Large intestine (tissue), 3 donors: ENCODE measurements around the gene MAS1L. TPM values are rescaled to one million over a fixed set of nuclear protein-coding genes. Genes with fewer than 3 reads are reported as not detected.

Source experiments
- DNase-seq, 2 donors: peaks; one replicate each; pipeline versions ENCODE4 v3.0.0 to v3.0.0-alpha.2; 2013
- H3K27ac ChIP-seq: one replicate; pipeline ENCODE4 v1.5.1; 2013; ENCODE audit warnings: low read length
- H3K27me3 ChIP-seq: 2 replicates; pipeline ENCODE4 v1.6.1; 2013; ENCODE audit warnings: low read length; ENCODE audit not compliant: control insufficient read depth, insufficient read depth
- H3K36me3 ChIP-seq: 2 replicates; pipeline ENCODE4 v1.6.1; 2013; ENCODE audit warnings: low read length; ENCODE audit not compliant: control insufficient read depth, insufficient read depth
- H3K4me1 ChIP-seq: one replicate; pipeline ENCODE4 v1.6.1; 2013; ENCODE audit warnings: low read length; ENCODE audit not compliant: control insufficient read depth, insufficient read depth
- H3K4me3 ChIP-seq: one replicate; pipeline ENCODE4 v1.5.1; 2013; ENCODE audit warnings: low read length
- H3K9me3 ChIP-seq: one replicate; pipeline ENCODE4 v1.6.1; 2013; ENCODE audit warnings: mild to moderate bottlenecking, low read depth, low read length, moderate library complexity; ENCODE audit not compliant: control insufficient read depth
- WGBS: methylation state at CpG from one replicate; pipeline ENCODE4 v1.1.5; 2013; ENCODE audit warnings: low lambda C conversion rate; ENCODE audit not compliant: insufficient coverage; 5-methylcytosine and 5-hydroxymethylcytosine counted together
- polyA plus RNA-seq: library from polyadenylated mRNA; unstranded; fragments of 120-200 nt; gene quantifications from one replicate; pipeline ENCODE4 v1.2.1, GENCODE V29; 2013

The MAS1L gene
- polyA plus RNA-seq, 1 donor: not detected

DNA sequence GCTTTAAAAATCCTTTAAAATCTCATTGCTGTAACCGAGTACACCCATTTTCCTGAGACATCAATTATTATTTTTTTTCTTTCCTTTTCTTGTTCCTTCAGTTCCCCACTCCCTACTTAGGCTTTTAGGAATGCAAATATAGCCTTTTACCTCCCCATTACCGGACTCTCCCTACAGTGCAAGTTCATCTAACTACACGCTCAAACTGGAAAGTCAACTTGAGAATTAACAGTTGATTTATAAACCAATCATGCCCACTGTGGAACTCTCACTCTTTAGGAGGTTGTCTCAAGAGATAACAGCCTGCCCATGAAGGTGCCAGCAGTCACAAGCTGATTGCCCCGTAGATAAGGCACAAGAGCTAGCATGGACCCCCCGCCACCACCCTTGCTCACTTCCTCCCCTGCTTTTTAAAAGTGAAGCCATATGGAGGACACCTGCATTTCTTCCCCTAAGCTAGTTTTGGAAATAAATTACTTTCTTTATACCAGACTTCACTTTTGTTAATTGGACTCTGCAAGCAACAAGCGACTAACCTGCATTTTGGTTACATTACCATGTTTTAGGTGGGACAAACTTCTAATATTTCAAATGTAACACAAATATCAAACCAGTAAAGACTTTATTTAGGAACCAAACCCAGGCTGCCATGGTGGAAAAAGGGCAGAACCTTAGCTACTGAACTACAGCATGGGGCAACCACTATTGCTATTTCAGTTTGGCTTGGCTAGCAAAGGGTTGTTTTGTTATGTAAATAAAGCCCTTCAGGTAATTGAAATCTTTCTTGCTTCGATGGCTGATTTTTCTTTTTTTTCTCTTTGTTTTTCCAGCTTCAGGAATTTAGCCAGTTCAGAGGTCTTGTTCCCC, 36.9 kb upstream of the MAS1L start:
- H3K36me3 ChIP-seq: no peaks in the 10 kb centered on the region
- H3K4me1 ChIP-seq: no peaks in the 10 kb centered on the region
- no peaks in the 10 kb centered on the region for H3K9me3 ChIP-seq
- no peak overlapping the region for H3K27ac ChIP-seq
- WGBS: 68% methylated on average over 3 of the region's 7 CpGs
- H3K27me3 ChIP-seq: no peaks in the 10 kb centered on the region
- no peak overlapping the region for H3K4me3 ChIP-seq
- no peak for DNase-seq

DNA sequence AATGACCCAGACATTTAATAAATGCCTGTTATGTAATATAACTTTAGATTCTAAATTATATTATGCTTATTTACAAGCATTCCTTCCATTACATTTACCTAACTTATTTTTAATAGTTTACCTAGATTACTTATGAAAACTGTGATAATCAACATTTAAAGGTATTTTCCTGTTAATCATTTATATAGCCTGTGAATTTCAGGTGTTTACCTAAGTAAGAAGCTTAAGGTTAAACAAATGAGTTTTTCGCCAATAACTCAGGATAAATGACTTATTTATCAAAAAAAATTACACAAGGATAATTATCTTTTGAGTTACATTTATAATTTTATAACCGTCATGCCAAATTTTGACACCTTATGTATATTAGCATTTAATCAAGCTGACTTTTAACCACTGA, 36.3 kb upstream of the MAS1L start:
- H3K27me3 ChIP-seq: no peaks in the 10 kb centered on the region
- no peak for DNase-seq
- 71% methylated on average over 2 of the region's 2 CpGs for WGBS
- no peaks in the 10 kb centered on the region for H3K4me1 ChIP-seq
- no peak overlapping the region for H3K27ac ChIP-seq
- H3K36me3 ChIP-seq: no peaks in the 10 kb centered on the region
- H3K4me3 ChIP-seq: no peak overlapping the region
- H3K9me3 ChIP-seq: no peaks in the 10 kb centered on the region

DNA sequence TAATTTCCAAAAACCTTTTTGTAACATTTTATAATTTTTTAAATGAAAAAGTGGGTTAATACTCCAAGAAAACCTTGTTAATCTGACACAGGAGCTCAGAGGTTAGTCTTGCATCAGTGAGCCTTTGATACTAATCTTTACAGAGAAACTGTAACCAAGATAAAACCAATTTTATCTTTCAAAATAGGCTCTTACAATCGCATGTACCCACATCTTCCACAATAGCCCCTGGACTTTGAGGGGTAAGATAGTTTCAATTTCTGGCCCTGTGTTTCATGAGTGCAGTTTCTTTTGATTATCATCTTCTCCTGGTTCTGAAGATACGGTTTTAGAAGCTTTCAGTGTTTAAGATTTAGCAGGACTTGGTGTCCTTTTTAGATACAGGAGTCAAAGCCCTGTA, 34.5 kb upstream of the MAS1L start:
- Histone ChIP-seq H3K9me3 (no peaks in the 10 kb centered on the region), H3K4me3 (no peak overlapping the region), H3K4me1 (no peaks in the 10 kb centered on the region), H3K36me3 (no peaks in the 10 kb centered on the region), H3K27me3 (no peaks in the 10 kb centered on the region), H3K27ac (no peak overlapping the region)
- no peak for DNase-seq
- WGBS: 75% methylated on average over 1 of the region's 2 CpGs

DNA sequence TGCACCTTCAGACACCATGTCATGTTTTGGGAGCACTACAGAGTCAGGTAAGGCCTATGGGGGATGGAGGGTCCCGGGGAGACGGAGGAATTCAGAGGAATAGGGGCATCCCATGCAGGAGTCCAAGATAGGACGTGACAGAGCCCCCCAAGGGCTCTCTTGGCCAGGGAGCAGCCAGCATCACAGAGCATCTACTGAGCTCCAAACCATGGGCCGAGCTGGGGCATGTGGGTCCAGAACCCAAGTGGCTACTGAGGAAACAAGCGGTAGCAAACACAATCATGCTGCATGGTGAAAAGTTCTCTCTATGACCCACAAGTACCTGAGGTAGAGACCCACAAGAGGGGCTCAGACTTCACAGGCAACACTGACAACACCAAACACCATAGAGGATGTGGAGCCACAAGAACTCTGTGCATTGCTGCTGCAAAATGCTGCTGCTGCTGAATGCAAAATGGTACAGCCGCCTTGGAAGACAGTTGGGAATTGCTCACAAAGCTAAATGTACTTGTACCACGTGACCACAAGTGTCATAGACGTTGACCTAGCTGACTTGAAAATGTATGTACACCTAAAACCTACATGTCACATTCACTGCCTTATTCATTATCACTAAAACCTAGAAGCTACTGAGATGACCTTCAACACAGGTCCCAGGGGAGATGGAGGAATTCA, 33.4 kb upstream of the MAS1L start:
- H3K27me3 ChIP-seq: no peaks in the 10 kb centered on the region
- no peak overlapping the region for H3K4me3 ChIP-seq
- H3K36me3 ChIP-seq: no peaks in the 10 kb centered on the region
- no peaks in the 10 kb centered on the region for H3K4me1 ChIP-seq
- WGBS: no CpG with 5 or more reads among the region's 8 CpGs
- no peaks in the 10 kb centered on the region for H3K9me3 ChIP-seq
- no peak for DNase-seq
- no peak overlapping the region for H3K27ac ChIP-seq

DNA sequence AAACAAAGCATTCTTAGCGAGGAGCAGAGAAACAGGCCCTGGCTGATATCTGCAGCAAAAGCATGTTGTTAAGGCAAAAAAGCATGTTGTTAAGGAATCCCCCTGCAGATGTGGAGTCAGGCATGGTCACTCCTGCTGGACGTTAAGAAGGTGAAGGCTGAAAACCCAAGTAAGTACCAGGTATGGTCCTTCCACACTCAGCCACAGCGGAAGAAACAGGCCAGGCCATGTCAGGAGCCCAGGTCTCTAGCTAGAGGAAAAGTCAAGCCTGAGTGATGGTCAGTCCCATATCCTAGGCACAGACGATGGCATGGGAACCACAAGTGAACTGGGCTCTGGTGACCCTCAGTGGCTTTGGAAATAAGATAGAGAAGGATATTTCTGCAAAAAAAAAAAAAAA, 32.5 kb upstream of the MAS1L start:
- H3K4me1 ChIP-seq: no peaks in the 10 kb centered on the region
- no peaks in the 10 kb centered on the region for H3K27me3 ChIP-seq
- 100% methylated on average over 1 of the region's 4 CpGs for WGBS
- no peak for DNase-seq
- H3K9me3 ChIP-seq: no peaks in the 10 kb centered on the region
- H3K27ac ChIP-seq: no peak overlapping the region
- H3K4me3 ChIP-seq: no peak overlapping the region
- H3K36me3 ChIP-seq: no peaks in the 10 kb centered on the region

- Histone ChIP-seq H3K27ac (no peak overlapping the region), H3K27me3 (no peaks in the 10 kb centered on the region), H3K36me3 (no peaks in the 10 kb centered on the region), H3K4me3 (no peak overlapping the region), H3K9me3 (no peaks in the 10 kb centered on the region), H3K4me1 (no peaks in the 10 kb centered on the region)
- no peak for DNase-seq
- no CpG with 5 or more reads among the region's 6 CpGs for WGBS
These were observed 31.7 kb upstream of the MAS1L start for GRCh38 chr6:29519291-29520010.

DNA sequence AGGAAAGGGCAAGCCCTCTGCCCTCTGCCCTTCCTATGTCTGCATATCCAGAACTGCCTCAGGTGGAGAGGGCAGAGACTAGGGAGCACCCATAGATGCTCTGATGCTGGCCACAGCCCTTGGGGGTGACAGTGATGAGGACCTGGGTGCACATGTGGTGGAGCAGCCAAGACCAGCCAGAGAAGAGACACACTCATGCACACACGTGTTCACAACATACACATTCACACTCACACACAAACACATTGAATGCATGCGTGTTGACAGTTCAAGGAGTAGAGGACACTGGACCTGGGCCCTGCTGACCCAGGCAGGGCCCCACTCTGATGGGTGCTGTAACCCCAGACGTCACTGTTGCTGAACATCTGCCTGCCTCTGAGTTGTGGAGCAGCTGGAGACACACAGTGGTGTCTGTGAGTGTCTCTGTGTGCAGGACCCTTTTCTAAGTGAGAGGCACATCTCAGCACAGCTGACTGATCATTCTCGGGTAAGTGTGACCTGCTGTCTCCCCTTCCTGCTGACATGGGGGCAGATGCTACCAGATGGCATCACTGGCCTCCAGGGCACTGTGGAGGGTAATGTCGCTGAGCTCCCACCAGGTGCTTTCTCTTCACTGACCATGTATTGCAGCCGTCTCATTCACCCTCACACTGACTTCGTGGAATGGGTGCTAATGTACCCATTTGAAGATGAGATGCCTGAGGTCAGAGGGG, 30.1 kb upstream of the MAS1L start:
- Histone ChIP-seq H3K4me3 (no peak overlapping the region), H3K27me3 (no peaks in the 10 kb centered on the region), H3K27ac (no peak overlapping the region), H3K4me1 (no peaks in the 10 kb centered on the region), H3K36me3 (no peaks in the 10 kb centered on the region), H3K9me3 (no peaks in the 10 kb centered on the region)
- no CpG with 5 or more reads among the region's 7 CpGs for WGBS
- DNase-seq: no peak

DNA sequence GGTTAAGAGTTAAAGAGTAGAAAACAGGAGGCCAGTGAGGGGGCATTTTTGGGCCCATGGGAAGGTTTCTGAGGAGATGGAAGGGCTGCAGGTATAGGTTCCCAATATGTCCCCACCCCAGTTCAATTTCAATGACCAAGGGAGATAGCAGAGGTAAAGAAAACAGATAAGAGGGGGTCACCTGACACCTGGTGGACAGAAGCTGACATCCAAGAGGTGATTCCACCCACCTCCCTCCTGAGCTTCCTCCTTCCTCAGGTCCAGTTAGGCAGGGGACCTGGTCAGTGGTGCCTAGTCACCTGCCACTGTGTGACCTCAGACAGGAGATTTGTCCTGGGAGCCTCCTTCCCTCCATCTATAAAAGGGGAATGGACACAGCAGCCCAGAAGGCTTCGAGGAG, 29.5 kb upstream of the MAS1L start:
- no peaks in the 10 kb centered on the region for H3K4me1 ChIP-seq
- H3K36me3 ChIP-seq: no peaks in the 10 kb centered on the region
- H3K27ac ChIP-seq: no peak overlapping the region
- H3K27me3 ChIP-seq: no peaks in the 10 kb centered on the region
- no peaks in the 10 kb centered on the region for H3K9me3 ChIP-seq
- H3K4me3 ChIP-seq: no peak overlapping the region
- no CpG with 5 or more reads among the region's 1 CpG for WGBS
- DNase-seq: no peak

GRCh38 chr6:29516108-29516507, 28.4 kb upstream of the MAS1L start:
- no CpG with 5 or more reads among the region's 6 CpGs for WGBS
- Histone ChIP-seq H3K4me3 (no peak overlapping the region), H3K27ac (no peak overlapping the region), H3K36me3 (no peaks in the 10 kb centered on the region), H3K27me3 (no peaks in the 10 kb centered on the region), H3K4me1 (no peaks in the 10 kb centered on the region), H3K9me3 (no peaks in the 10 kb centered on the region)
- no peak for DNase-seq

- H3K4me1 ChIP-seq: no peaks in the 10 kb centered on the region
- H3K4me3 ChIP-seq: no peak overlapping the region
- no peaks in the 10 kb centered on the region for H3K36me3 ChIP-seq
- H3K27me3 ChIP-seq: no peaks in the 10 kb centered on the region
- no peak overlapping the region for H3K27ac ChIP-seq
- WGBS: 100% methylated on average over 1 of the region's 2 CpGs
- DNase-seq: no peak
- H3K9me3 ChIP-seq: no peaks in the 10 kb centered on the region
These were observed 23.1 kb upstream of the MAS1L start for GRCh38 chr6:29510746-29511300.
